Fibroblast of gingiva (primary cell): ENCODE results near the gene IQCM.
"Not testable (repeated sequence)": the region's sequence is repeated elsewhere in the genome, so short reads cannot be mapped to it uniquely, and the experiment has no call there.

Experiments
- DNase-seq: peaks from one replicate; pipeline ENCODE4 v3.0.0-alpha.2; 2011; ENCODE audit warnings: low read depth

Gene IQCM

DNA sequence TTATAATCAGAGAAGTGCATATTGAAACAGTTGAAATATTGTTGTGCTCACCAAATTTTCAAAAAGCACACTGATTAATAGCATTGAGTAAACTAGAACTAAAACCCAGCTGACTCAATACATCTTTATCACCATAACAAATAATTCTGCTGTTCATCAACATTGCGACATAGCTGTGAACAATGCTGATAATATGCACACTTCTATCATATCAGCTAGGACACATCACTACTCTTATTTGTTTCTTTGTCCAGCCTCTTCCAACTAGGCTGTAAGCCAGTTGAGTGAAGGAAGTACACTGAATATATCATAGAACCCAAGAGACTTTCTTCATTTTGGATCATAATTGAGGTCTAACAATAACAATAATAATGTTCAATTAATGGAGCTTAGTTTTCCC is 349.7 kb downstream of the IQCM start:
- DNase-seq = peak; percentile 34

DNA sequence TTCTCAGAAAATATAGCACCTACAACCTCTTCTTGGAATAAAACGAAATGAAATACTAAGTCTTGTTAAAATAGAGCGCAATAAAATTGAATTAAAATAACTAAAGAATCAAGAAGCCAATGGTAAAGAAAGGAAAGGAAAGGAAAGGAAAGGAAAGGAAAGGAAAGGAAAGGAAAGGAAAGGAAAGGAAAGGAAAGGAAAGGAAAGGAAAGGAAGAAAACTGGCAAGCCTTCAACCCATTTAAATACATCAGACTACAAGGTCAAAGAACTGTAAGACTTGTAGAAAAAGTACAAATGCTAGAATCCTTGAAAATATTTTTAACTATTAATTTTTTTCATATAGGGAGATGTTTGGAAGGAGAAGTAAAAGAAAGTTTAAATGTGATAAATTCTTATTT is 372.1 kb downstream of the IQCM start:
- no peak for DNase-seq

DNA sequence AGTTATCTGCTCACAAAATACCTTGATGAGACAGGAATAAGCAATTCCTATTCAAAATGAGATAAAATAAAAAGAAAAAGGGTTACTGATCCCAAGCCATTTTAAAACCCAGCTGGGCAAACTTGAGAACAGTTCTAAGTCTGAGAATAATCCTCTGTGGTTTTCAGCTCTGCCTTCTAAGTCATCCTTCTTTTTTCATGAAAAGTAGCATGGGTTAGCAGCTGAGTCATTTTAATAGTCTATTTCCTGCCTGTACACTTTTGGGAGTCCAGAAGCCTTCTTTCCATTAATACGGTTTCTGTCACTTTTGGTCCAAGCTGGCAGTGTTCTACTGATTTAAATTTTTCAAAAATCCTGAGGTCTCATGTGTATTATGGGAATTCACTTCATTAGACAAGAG is 374.3 kb downstream of the IQCM start:
- DNase-seq = peak; percentile 17

DNA sequence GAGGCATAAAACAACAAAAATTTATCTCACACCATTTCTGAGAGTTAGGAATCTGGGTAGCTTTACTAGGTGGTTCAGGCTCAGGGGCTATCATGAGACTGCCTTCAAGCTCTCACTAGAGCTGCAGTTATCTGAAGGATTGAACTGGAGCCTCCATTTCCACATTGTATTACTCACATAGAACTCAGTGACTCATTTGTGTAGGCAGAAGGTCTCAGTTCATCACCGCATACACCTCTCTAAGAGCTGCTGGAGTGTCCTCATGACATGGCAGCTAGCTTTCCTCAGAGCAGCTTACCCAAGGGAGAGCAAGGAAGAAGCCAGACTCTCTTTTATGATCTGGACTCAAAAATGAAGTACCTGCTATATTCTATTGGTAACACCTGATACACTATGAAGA is 389.2 kb downstream of the IQCM start:
- no peak for DNase-seq

DNA sequence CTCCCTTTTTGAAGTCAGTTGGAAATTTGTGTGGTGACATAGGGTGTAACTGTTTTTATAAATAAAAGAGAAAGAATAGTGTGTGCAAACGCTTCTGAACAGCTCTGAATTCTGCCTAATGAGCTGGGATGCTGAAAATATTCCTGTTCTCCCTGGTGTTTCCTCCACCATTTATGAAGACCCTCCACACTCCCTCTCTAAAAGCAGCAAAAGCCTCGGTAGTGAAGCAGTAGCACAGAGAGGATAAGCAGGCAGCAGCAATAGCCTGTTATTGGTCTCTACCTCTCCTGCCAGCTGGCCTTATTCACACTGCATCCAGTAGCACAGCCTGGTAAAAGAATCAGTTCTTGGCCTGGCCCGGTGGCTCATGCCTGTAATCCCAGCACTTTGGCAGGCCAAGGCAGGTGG is 406.1 kb downstream of the IQCM start:
- DNase-seq = peak; percentile 25

DNA sequence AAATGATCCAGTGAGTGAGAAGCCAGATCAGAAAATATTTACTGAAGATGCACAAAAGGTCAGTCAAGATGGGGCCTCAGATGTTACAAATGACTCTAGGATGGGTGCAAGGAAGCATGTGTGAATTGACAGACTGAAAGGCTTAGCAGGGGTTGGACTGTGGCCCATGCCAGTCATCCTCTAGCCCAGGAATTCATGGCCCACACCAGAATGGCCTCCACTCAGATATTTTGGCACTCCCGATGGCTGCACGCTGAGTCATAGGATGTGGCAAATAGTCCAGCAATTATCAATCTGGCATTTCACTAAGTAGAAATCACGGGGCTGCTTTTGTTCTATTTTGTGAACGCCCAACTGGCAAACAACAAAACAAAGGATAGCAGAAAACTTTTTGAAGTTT is 406.5 kb downstream of the IQCM start:
- DNase-seq = peak; percentile 92

DNA sequence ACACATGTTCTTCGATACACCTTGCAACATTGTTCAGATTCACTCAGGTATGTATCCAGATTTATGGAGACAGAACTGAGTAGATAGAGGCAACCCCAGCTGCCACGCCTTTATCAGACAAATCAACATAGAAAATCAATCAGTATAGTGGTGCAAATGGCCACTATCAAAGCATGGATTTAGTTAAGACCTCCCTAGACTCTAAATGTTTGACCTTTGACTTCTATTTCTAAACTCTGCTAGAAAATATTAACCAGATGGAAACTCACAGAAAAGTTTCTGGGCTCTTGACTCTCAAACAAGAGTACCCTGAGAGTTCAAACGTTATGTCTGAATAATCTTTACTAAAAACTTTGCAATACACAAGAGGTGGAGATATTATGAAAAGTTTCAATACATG is 411.5 kb downstream of the IQCM start:
- no peak for DNase-seq

DNA sequence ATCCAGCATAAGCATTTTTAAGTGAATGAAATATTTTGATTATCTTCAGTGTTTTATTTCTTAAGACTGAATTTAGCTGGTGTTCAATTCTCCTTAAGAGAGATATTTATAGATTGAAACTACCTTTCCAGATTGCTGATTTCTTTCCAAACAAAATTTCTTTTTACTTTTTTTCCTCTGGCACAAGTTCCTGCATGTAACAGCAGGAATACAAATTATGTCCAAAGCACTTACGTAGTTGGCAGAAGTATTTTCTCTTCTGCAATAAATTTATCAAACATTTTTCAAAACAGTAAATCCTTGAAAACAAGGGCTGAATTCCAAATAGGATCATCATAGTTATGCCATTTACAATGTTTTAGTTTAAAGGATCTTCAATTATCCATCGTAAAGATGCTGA is 412.6 kb downstream of the IQCM start:
- no peak for DNase-seq

DNA sequence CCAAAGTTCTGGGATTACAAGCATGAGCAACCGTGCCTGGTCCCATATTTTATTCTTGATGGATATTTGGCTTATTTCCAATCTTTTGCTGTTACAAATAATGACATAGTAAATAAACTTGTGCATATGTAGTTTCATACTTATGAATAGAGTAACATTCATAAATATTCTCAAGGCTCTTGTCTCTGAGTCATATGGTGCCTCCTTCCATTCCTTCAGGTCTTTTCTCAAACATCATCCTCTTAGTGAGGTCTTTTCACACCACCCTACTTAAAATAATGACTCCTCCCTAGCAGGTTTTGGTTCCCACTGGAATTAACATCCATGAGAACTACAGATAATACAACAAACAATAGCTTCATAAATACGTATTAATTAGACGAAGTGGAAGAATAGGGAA is 416.6 kb downstream of the IQCM start:
- DNase-seq = no peak

DNA sequence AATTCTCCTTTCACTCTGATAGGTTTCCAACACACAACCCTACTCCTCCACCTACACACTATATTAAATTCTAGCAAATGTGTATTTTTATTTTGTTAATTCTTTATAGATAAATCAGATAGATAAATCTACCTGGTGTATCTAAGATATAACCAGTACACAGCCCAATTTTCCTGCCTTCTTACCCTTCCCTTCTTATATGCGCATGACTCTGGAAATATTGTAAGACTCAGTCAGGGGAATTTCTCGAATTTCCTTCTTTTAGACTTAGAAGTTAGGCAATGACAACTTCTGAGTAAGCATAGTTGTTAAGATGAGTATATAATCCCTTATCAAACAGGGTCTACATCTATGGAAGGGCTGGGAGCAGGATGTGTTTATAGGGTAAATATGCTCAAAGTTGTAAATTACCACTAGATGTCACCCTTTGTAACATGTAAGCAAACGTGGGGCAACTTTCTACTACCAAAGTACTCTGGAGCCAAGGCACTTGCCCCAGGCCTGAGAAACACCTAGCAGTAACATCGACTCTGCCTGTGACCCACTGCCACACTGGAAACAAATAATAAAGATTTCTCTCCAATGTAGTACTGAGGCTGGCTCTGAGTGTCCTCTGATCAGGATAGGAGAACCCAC is 444.7 kb downstream of the IQCM start:
- DNase-seq = peak; percentile 68

DNA sequence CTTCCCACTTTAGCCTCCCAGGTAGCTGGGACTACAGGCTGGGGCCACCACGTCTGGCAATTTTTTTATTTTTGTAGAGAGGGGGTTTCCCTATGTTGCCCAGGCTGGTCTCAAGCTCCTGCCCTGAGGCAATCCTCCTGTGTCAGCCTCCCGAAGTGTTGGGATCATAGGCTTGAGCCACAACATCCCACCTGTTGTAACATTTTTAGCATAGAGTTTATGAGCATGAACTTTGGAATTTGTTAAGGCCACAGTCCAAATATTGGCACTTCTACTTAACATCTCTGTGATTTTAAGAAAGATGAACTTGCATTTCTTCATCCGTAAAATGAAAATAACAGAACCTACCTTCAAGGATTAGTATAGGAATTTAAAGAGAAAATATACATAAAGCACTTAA is 445.6 kb downstream of the IQCM start:
- no peak for DNase-seq

DNA sequence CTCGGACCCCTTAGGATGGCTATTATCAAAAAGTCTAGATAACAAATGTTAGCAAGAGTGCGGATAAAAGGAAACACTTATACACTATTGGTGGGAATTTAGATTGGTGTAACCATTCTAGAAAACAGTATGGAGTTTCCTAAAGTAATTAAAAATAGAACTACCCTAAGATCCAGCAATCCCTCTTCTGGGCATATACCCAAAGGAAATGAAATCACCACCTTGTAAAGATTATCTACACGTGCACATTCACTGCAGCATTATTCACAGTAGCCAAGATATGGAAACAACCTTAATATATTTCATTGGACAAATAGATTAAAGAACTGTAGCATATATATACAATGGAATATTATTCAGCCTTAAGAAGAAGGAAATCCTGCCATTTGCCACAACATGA is 462.4 kb downstream of the IQCM start:
- no peak for DNase-seq

DNA sequence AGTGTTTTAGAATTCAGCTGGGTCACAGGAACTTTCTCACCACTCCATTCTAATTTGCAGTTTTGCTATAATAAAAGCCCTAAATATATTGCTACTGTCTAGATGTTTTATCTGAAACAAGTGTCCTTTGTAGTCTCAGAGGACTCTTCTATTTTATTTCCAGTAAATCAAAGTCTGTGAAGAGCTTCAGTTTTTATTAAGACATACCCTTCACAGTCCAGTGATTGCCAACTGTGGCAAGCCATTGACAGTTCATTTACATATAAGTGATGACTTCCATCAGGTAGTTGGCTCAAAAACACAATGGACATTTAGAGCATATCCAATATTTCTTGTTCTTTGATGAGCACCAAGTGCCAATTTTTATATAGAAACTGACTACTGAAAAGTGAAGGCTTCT is 466.1 kb downstream of the IQCM start:
- DNase-seq = no peak

DNA sequence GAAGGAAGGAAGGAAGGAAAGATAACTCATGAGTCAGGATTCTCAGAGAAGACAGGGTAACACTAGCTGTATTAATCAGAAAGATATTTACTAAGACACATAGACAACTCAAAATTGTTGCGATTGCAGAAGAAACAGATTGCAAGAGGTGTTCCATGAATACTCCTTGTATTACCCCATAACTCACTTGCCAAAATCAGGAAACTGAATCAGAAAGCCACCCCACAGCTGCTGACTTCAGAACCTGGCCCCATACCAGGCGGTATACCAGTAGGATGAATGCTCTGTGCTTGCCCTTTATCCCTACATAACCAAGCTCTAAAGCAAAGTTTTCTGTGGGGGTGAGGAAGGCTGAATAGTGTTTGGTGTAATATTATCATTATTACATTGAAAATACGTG is 468.5 kb downstream of the IQCM start:
- peak; percentile 56 for DNase-seq

DNA sequence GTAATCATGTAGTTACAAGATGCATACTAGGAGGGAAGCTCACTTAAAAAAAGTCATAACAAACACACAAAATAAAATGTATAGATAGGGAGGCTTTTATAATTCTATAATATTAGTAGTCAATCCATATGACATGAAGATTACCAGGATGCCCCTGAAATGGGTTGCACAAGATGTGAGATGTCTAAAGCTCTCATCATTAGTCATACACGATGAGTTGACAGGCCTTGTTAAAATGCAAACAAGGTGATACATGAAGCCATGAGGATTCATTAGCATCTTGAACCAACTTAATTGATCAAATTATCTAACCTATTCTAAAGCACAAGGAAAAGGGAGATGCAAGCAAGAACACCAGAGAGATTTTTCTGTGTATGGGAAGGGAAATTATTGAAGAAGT is 470.2 kb downstream of the IQCM start:
- no peak for DNase-seq

DNA sequence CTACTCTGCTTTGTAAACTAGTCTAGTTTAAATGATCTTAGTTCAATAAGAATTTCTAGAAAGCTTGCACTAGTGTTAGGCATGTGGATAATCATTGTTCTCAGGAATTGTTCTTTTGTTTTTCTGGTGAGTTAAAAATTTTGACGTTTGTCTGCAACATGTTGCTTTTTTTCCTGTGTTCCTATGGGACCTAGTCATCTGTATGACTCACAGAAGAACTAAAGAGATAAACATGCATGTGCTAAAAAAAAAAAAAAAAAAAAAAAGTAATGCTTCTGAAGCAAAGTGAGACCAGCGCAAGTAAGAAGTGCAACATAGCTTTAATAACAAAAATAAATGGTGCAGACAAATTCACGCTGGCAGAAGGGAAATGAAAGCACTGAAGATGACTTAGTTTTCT is 471.2 kb downstream of the IQCM start:
- DNase-seq = peak; percentile 49

DNA sequence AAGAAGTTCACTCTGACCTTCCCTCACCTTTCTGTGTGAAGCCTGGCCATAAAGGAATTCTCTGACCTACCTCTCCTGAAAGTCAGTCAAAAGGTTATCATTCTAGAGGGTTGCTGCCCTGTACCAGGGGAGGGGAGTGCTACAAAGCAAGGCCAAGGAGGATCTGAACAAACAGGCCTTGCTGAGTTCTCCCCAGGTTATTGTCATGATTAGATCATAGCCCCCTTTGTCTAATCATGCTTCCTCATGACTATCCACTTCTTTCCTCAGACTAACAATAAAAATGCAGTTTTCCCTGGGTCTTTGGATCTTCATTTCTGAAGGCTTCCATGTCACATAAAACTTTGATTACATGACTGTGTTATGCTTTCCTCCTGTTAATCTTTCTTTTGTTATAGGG is 472.0 kb downstream of the IQCM start:
- no peak for DNase-seq

DNA sequence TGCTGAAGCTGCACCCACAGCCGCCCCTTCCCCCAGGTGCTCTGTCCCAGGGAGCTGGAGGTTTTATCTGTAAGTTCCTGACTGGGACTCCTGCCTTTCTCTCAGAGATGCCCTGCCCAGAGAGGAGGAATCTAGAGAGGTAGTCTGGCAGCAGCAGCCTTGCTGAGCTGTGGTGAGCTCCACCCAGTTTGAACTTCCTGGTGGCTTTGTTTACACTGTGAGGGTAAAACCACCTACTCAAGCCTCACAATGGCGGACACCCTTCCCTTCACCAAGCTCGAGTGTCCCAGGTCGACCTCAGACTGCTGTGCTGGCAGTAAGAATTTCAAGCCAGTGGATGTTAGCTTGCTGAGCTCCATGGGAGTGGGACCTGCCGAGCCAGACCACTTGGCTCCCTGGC is 474.5 kb downstream of the IQCM start:
- not testable (repeated sequence) for DNase-seq

DNA sequence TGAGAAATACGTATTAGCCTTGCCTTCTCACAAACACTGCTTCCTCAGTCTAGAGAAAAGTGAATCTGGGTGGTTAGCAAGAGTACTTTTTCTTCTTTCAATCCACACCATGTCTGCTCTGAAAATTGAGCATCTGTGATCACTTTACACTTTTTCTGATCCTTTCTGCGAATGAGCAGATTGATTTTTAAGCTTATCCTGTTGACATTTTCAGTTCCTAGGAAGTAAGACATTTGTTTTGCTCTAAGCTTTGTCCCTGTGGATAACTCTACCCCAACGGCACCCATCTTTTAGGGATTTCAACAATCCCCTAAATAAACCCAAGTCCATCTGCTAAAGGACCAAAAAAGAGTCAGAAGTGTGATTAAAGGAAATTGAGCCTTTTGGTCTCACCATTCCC is 487.5 kb downstream of the IQCM start:
- no peak for DNase-seq

DNA sequence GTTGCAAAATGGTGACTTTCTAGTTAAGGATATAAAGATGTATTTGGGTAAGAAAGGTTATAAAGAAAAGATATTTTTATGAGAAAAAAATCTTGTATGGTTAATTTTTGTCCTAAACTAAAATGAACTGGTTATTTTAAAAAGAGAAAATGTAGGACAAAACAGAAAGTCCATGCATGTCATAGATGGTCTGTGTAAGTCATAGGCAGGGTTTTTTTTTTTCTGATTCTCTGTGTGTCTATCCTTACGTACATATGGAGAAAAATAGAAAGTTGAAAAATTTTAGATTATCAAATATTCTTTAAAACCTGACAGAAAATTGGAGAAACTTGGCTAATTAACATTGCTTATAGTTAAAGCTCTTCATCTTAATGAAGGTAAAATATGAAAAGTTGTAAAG is 493.4 kb downstream of the IQCM start:
- no peak for DNase-seq

DNA sequence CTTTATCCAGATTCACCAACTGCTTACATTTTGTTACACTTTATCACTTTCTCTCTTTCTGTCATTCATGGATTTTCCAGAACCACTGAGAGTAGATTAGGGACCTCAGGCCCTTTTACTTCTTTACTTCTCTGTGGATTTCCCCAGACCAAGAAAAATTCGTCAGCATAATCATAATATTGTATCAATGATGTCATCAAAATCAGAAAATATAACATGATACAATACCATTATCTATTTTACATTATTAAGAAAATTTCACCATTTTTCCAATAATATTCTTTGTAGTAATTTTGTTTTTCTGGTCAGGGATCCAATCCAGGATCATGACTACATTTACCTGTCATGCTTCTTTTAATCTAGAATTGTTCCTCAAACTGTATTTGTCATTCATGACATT is 494.2 kb downstream of the IQCM start:
- no peak for DNase-seq

DNA sequence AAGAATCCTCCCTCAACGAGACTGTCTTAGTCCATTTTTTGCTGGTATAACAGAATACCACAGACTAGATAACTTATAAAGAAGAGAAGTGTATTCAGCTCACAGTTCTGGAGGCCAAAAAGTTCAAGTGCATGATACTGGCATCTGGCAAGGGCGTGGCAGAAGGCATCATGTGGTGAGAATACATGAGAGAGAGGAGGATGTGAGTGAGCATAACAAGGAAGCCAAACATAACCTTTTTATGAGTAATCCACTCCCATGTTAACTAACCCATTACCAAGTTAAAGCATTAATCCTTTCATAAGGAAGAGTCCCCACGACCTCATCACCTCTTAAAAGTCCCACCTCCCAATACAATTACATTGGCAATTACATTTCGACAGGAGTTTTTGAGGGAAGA is 504.6 kb downstream of the IQCM start:
- no peak for DNase-seq

DNA sequence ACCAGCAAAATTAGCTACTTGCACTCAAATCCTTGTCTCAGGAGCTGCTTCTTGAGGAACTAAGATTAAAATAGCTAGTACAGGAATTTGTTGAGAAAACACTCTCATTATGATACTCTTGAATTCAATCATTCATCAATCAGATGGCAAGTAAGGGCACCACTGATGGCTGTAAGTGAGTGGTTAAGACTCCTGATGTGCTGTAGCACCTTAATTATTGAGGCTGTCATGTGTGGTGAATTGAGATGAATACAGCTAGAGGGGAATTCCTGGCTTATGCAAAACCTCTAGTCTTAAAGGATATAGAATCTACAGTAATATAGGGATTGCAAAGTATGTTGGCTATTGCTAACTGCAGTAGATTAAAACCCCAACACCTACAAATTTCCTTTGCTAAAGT is 509.1 kb downstream of the IQCM start:
- no peak for DNase-seq
